NK-92 (cell line): ENCODE measurements around the gene SLC22A24.
"Not testable (repeated sequence)": the region's sequence is repeated elsewhere in the genome, so short reads cannot be mapped to it uniquely, and the experiment has no call there.

ENCODE experiments used
- DNase-seq: peaks from one replicate; lab custom pipeline; 2025; ENCODE audit not compliant: unreplicated experiment; lab: John Stamatoyannopoulos, UW

The SLC22A24 gene, protein sequence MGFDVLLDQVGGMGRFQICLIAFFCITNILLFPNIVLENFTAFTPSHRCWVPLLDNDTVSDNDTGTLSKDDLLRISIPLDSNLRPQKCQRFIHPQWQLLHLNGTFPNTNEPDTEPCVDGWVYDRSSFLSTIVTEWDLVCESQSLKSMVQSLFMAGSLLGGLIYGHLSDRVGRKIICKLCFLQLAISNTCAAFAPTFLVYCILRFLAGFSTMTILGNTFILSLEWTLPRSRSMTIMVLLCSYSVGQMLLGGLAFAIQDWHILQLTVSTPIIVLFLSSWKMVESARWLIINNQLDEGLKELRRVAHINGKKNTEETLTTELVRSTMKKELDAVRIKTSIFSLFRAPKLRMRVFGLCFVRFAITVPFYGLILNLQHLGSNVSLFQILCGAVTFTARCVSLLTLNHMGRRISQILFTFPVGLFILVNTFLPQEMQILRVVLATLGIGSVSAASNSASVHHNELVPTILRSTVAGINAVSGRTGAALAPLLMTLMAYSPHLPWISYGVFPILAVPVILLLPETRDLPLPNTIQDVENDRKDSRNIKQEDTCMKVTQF

GRCh38 chr11:63144121-63144520, at the start of gene SLC22A24:
Gene SLC22A24, minus strand, starts transcription at chr11:63144221. Its CDS starts 442 bp downstream, at chr11:63143779.
- DNase-seq, result no peak

- no peak for DNase-seq
These were observed 36.5 kb upstream of the SLC22A24 start for GRCh38 chr11:63180536-63180935.

DNA sequence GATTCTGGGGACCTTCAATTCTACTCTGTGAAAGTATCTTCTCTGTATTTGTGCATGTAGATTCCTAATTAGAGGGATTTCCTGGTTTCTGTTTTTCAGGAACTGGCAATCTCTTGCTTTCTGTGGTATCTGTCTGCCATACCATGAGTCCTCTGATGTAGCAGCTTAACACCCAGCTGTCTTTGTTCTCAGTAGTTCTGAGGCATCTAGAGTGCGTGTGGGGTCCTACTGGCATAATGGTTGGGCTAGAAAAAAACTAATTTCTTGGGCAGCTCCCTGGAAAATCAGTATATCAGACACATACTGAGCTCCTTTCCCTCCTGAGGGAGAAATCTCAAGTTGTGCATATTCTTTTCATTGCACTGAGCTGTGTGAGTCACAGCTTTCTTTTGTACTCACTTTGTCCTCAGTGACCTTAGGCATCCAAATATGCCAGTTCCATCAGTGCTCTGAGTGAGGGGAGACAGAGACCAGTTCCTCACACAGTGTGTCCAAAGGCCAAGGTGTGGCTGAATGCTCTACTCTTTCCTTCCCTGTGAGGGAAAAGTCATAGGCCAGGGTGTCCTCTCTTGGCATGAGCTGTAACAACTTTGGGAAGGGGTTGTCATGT, 35.5 kb upstream of the SLC22A24 start:
- no peak for DNase-seq

DNA sequence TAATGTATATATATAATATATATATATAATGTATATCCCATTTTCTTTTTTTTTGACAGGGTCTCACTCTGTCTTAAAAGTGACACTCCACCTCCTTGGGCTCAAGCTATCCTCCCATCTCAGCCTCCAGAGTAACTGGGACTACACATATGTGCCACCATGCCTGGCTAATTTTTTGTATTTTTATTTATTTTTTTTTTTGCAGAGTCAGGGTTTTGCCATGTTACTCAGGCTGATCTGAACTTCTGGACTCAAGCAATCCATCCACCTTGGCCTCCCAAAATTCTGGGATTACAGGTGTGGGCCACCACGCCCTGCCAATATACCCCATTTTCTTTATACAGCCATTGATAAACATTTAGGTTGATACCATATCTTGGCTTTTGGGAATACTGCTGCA, 33.9 kb upstream of the SLC22A24 start:
- no peak for DNase-seq

DNA sequence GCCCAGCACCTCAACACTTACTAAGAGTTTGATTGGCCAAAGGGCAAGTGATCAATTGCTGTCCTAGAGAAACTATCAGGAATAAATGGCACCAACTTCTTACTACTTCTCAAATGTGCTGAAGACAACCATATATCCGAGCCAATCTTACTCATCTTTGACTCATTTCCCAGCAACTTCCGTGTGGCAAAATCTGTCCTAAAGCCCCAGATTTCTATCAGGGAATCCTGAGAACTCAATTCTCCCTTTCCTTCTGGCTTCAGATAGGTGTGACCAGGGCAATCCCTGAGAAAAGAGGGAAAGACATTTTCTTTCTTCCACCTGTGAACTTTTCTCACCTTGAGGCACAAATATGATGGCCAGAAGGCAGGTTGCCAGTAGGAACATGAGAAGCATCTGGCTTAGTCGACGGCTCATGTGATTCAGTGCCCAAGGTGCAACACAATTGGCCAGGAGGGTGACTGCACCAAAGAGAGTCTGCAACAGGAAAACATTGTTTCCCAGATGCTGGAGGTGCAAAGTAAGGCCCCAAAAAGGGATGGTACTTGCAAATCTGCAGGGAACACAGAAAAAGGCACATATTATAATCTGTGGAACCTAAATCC, 21.8 kb upstream of the SLC22A24 start:
- DNase-seq, result no peak

DNA sequence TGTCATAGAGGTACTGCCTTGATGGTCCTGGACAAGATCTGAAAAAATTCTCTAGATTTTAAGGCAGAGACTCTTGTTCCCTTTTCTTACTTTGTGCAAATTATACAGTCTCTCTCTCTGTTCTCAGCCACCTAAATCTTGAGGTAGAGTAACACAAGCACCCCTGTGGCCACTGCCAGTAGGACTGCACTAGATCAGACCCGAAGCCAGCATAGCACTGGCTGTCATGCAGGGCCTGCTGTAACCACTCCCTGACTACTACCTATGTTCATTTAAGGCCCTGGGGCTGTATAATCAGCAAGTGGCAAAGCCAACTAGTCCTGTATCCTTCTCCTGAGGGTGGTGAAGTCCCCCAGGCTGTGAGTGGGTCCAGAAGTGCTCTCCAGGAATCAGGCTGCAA, 11.8 kb upstream of the SLC22A24 start:
- no peak for DNase-seq

DNA sequence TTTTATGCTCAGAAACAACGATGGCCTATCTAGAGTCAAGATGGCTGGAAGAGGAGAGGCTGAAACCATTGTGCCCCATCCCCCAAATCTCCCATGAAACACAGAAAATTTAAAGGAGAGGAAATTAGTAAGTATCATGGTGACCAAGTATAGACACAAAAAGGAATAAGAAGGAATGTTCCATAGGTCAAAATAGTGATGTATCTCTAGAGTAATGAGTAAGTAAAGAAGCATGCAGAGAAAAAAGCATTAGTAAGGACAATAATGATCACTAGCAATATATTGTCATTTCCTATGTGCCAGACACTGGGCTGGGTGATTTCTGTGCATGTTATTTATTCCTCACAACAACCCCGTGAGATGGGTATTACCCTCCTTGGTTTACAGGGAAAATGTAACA, 2.6 kb upstream of the SLC22A24 start:
- DNase-seq, result no peak

DNA sequence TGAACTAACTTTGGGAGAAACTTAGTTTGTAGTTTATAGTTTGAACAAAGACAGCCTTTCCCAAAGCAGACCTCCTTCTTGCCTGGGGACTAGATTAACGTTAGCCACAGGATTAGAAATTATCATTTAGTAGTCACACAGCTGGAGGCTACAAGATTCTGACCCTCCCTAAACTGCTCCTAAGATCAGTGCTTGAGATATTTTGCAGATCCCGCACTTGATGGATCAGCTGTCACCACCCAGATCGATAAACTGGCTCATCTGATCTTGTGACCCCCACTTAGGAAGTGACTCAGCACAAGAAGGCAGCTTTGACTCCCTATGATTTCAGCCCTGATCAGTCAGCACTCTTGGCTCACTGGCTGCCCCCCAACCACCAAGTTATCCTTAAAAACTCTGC, 1.6 kb downstream of the SLC22A24 start:
- DNase-seq, result no peak

DNA sequence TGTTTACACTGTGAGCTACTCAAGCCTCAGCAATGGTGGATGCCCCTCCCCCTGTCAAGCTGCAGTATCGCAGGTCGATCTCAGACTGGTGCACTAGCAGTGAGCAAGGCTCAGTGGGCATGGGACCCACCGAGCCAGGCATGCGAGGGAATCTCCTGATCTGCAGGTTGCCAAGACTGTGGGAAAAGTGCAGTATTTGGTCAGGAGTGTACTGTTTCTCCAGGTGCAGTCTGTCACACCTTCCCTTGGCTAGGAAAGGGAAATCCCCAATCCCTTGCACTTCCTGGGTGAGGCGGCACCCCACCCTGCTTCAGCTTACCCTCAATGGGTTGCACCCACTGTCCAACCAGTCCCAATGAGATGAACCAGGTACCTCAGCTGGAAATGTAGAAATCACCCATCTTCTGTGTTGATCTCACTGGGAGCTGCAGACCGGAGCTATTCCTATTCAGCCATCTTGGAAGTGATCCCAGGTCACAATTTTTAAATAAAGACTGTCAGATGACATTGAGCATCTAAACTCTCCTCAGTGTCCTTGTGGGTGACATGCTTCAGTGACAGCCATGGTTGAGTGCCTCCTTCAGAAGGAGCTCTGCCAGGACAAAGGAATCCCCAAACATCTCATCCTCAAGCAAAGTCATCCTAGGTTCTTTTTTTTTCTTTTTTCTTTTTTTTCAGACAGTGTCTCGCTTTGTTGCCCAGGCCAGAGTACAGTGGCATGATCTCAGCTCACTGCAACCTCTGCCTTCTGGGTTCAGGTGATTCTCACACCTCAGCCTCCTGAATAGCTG, 10.8 kb downstream of the SLC22A24 start:
- DNase-seq, result no peak

DNA sequence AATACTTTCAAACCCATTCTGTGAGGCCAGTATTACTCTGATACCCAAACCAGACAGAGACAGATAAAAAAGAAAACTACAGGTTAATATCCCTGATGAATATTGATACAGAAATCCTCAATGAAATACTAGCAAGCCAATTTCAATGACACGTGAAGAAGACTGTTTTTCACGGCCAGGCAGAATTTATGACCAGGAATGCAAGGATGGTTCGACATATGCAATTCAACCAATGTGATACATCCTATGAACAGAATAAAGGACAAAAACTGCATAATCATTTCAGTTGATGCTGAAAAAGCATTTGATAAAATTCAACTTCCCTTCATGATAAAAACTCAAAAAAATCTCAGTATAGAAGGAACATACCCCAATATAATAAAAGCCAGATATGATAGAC, 44.5 kb downstream of the SLC22A24 start:
- DNase-seq, result no peak

GRCh38 chr11:63080682-63081081, 63.3 kb downstream of the SLC22A24 start:
- DNase-seq, result no peak

GRCh38 chr11:63046203-63046602, 97.8 kb downstream of the SLC22A24 start:
- DNase-seq, result not testable (repeated sequence)

DNA sequence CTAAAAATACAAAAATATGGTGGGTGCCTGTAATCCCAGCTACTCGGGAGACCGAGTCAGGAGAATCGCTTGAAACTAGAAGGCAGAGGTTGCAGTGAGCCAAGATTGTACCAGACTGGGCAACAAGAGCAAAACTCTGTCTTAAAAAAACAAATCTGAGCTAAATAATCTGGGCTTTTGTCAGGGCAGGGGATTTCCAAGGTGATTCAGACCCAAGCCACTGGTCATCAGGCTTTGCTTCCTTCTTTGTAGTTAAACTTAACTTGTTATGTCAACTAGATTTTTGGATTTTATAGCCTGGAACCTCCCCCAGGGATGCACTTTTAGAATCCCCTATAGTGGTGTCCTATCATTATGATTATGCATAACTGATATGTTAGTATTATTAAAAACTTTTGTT, 101.4 kb downstream of the SLC22A24 start:
- DNase-seq, result no peak

GRCh38 chr11:63032457-63032856, 111.6 kb downstream of the SLC22A24 start:
- no peak for DNase-seq
